ENCODE data around the gene FIZ1.
A peak's percentile ranks its signal among the peaks of the same experiment; 100 is the strongest.
"Not testable (repeated sequence)": the region's sequence is repeated elsewhere in the genome, so short reads cannot be mapped to it uniquely, and the experiment has no call there.

FIZ1 gene

DNA sequence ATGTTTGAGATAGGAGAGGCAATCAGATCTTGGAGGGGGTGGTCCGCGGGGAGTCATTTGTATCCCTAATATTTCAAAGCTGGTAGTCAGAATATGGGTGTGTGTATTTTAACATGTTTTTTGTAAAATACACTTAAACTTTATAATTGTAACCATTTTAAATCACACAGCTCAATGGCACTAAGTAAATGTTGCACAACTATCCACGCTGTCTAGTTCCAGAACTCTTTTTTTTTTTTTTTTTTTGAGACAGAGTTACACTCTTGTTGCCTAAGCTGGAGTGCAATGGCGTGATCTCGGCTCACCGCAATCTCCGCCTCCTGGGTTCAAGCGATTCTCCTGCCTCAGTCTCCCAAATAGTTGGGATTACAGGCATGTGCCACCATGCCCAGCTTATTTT is 15.4 kb downstream of the FIZ1 start:
- H3K4me3 ChIP-seq (ENCODE audit: insufficient read depth in 1 of 2, low read depth in 1 of 2, low read length in 2 of 2); H4K8ac ChIP-seq (ENCODE audit: low read length); DNase-seq; H2AK5ac ChIP-seq (ENCODE audit: low read length, severe bottlenecking); H2BK15ac ChIP-seq (ENCODE audit: low read depth, poor library complexity, severe bottlenecking); H3K14ac ChIP-seq (ENCODE audit: low read length in 2 of 2); H3K4ac ChIP-seq (ENCODE audit: low read depth in 1 of 2, low read length in 2 of 2); H3K79me1 ChIP-seq (replicated peaks; ENCODE audit: low read length, poor library complexity, severe bottlenecking); H3K27ac ChIP-seq (ENCODE audit: low read length, poor library complexity, severe bottlenecking); H4K91ac ChIP-seq (ENCODE audit: low read length); H3K27me3 ChIP-seq (ENCODE audit: control insufficient read depth in 1 of 2, insufficient read depth in 1 of 2, low read length in 2 of 2); H3K36me3 ChIP-seq (ENCODE audit: control insufficient read depth in 1 of 2, insufficient read depth in 2 of 2, low read depth in 1 of 2, low read length in 2 of 2); H3K18ac ChIP-seq (ENCODE audit: low read depth in 1 of 2, low read length in 2 of 2); H2BK120ac ChIP-seq (ENCODE audit: low read depth, low read length); H3K23ac ChIP-seq (ENCODE audit: low read length in 2 of 2); H3K4me2 ChIP-seq (ENCODE audit: low read length, poor library complexity, severe bottlenecking); H2AFZ ChIP-seq (ENCODE audit: low read depth, low read length); H2BK12ac ChIP-seq (ENCODE audit: low read length in 2 of 2); H3K9me3 ChIP-seq (ENCODE audit: control insufficient read depth, low read length); H2BK5ac ChIP-seq (ENCODE audit: low read depth, low read length, poor library complexity, severe bottlenecking); H3K9ac ChIP-seq (ENCODE audit: low read length): not testable (repeated sequence)
- WGBS, result 96% methylated on average over 1 of the region's 8 CpGs
- H3K4me1 ChIP-seq (ENCODE audit: control insufficient read depth, insufficient read depth, low read depth, low read length), result peaks cover 41% of the 10 kb centered on the region

DNA sequence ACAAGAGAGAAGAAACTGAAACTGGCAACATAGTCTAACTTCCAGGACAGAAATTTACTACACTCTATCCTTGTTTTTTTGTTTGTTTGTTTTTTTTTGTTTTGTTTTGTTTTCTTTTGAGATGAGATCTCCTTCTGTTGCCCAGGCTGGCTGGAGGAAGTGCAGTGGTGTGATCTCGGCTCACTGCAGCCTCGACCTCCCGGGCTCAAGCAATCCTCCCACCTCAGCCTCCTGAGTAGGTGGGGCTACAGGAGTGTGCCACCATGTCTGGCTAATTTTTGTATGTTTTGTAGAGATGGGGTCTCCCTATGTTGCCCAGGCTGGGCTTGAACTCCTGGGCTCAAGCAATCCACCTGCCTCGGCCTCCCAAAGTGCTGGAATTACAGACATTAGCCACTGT is 17.0 kb downstream of the FIZ1 start:
- not testable (repeated sequence) for H4K8ac ChIP-seq (ENCODE audit: low read length); H3K9me3 ChIP-seq (ENCODE audit: control insufficient read depth, low read length); H3K4me3 ChIP-seq (ENCODE audit: insufficient read depth in 1 of 2, low read depth in 1 of 2, low read length in 2 of 2); H3K14ac ChIP-seq (ENCODE audit: low read length in 2 of 2); H2BK12ac ChIP-seq (ENCODE audit: low read length in 2 of 2); H4K91ac ChIP-seq (ENCODE audit: low read length); DNase-seq; H3K79me1 ChIP-seq (replicated peaks; ENCODE audit: low read length, poor library complexity, severe bottlenecking); H2BK120ac ChIP-seq (ENCODE audit: low read depth, low read length); H3K4ac ChIP-seq (ENCODE audit: low read depth in 1 of 2, low read length in 2 of 2); H3K23ac ChIP-seq (ENCODE audit: low read length in 2 of 2); H3K9ac ChIP-seq (ENCODE audit: low read length); H3K18ac ChIP-seq (ENCODE audit: low read depth in 1 of 2, low read length in 2 of 2); H2AFZ ChIP-seq (ENCODE audit: low read depth, low read length); H3K27me3 ChIP-seq (ENCODE audit: control insufficient read depth in 1 of 2, insufficient read depth in 1 of 2, low read length in 2 of 2); H3K4me2 ChIP-seq (ENCODE audit: low read length, poor library complexity, severe bottlenecking)
- Histone ChIP-seq H3K36me3 (ENCODE audit: control insufficient read depth in 1 of 2, insufficient read depth in 2 of 2, low read depth in 1 of 2, low read length in 2 of 2) (peaks cover 5 to 23% of the 10 kb centered on the region in 2 experiments), H2BK15ac (ENCODE audit: low read depth, poor library complexity, severe bottlenecking) (peak overlapping the region; percentile 32), H3K27ac (ENCODE audit: low read length, poor library complexity, severe bottlenecking) (peak overlapping the region; percentile 99), H2AK5ac (ENCODE audit: low read length, severe bottlenecking) (peak overlapping the region; percentile 83), H2BK5ac (ENCODE audit: low read depth, low read length, poor library complexity, severe bottlenecking) (peak overlapping the region; percentile 90), H3K4me1 (ENCODE audit: control insufficient read depth, insufficient read depth, low read depth, low read length) (peaks cover 51% of the 10 kb centered on the region)
- WGBS, result 78% methylated on average over 4 of the region's 4 CpGs

GRCh38 chr19:55581823-55582223 is 17.5 kb downstream of the FIZ1 start:
- no peaks in the 10 kb centered on the region for H3K27me3 ChIP-seq (ENCODE audit: control insufficient read depth in 1 of 2, insufficient read depth in 1 of 2, low read length in 2 of 2)
- DNase-seq, result no peak
- H3K4me3 ChIP-seq (ENCODE audit: insufficient read depth in 1 of 2, low read depth in 1 of 2, low read length in 2 of 2), result peak overlapping the region in 1 of 2 experiments; percentile 90
- WGBS, result 47% methylated on average over 6 of the region's 6 CpGs
- no peak overlapping the region for H2BK15ac ChIP-seq (ENCODE audit: low read depth, poor library complexity, severe bottlenecking)
- H4K8ac ChIP-seq (ENCODE audit: low read length), result peak overlapping the region; percentile 21
- no peak overlapping the region for H3K18ac ChIP-seq (ENCODE audit: low read depth in 1 of 2, low read length in 2 of 2)
- H2BK5ac ChIP-seq (ENCODE audit: low read depth, low read length, poor library complexity, severe bottlenecking), result peak overlapping the region; percentile 90
- H3K4ac ChIP-seq (ENCODE audit: low read depth in 1 of 2, low read length in 2 of 2), result no peak overlapping the region
- H3K4me1 ChIP-seq (ENCODE audit: control insufficient read depth, insufficient read depth, low read depth, low read length), result peaks cover 47% of the 10 kb centered on the region
- H2BK120ac ChIP-seq (ENCODE audit: low read depth, low read length), result no peak overlapping the region
- no peak overlapping the region for H2BK12ac ChIP-seq (ENCODE audit: low read length in 2 of 2)
- H3K9me3 ChIP-seq (ENCODE audit: control insufficient read depth, low read length), result no peaks in the 10 kb centered on the region
- H3K79me1 ChIP-seq (replicated peaks; ENCODE audit: low read length, poor library complexity, severe bottlenecking), result peaks cover 2% of the 10 kb centered on the region
- no peak overlapping the region for H2AFZ ChIP-seq (ENCODE audit: low read depth, low read length)
- H3K9ac ChIP-seq (ENCODE audit: low read length), result no peak overlapping the region
- peaks cover 10 to 27% of the 10 kb centered on the region in 2 experiments for H3K36me3 ChIP-seq (ENCODE audit: control insufficient read depth in 1 of 2, insufficient read depth in 2 of 2, low read depth in 1 of 2, low read length in 2 of 2)
- H3K4me2 ChIP-seq (ENCODE audit: low read length, poor library complexity, severe bottlenecking), result peak overlapping the region; percentile 73
- peak overlapping the region; percentile 66 for H2AK5ac ChIP-seq (ENCODE audit: low read length, severe bottlenecking)
- H3K27ac ChIP-seq (ENCODE audit: low read length, poor library complexity, severe bottlenecking), result peak overlapping the region; percentile 99
- H3K23ac ChIP-seq (ENCODE audit: low read length in 2 of 2), result no peak overlapping the region
- no peak overlapping the region for H3K14ac ChIP-seq (ENCODE audit: low read length in 2 of 2)
- no peak overlapping the region for H4K91ac ChIP-seq (ENCODE audit: low read length)

- Histone ChIP-seq H2AFZ (ENCODE audit: low read depth, low read length) (no peak overlapping the region), H3K4me3 (ENCODE audit: insufficient read depth in 1 of 2, low read depth in 1 of 2, low read length in 2 of 2) (peak overlapping the region; percentile 27 to 90), H2BK5ac (ENCODE audit: low read depth, low read length, poor library complexity, severe bottlenecking) (peak overlapping the region; percentile 69), H3K4me1 (ENCODE audit: control insufficient read depth, insufficient read depth, low read depth, low read length) (peaks cover 42% of the 10 kb centered on the region), H2BK15ac (ENCODE audit: low read depth, poor library complexity, severe bottlenecking) (peak overlapping the region; percentile 53), H4K8ac (ENCODE audit: low read length) (peak overlapping the region; percentile 97), H3K4ac (ENCODE audit: low read depth in 1 of 2, low read length in 2 of 2) (peak overlapping the region in 1 of 2 experiments; percentile 61), H3K23ac (ENCODE audit: low read length in 2 of 2) (no peak overlapping the region), H2AK5ac (ENCODE audit: low read length, severe bottlenecking) (peak overlapping the region; percentile 66), H2BK120ac (ENCODE audit: low read depth, low read length) (no peak overlapping the region), H3K27me3 (ENCODE audit: control insufficient read depth in 1 of 2, insufficient read depth in 1 of 2, low read length in 2 of 2) (no peaks in the 10 kb centered on the region), H3K79me1 (replicated peaks; ENCODE audit: low read length, poor library complexity, severe bottlenecking) (peaks cover 2% of the 10 kb centered on the region), H3K9me3 (ENCODE audit: control insufficient read depth, low read length) (no peaks in the 10 kb centered on the region), H3K9ac (ENCODE audit: low read length) (peak overlapping the region; percentile 86), H3K36me3 (ENCODE audit: control insufficient read depth in 1 of 2, insufficient read depth in 2 of 2, low read depth in 1 of 2, low read length in 2 of 2) (peaks cover 13 to 29% of the 10 kb centered on the region in 2 experiments), H2BK12ac (ENCODE audit: low read length in 2 of 2) (no peak overlapping the region), H3K18ac (ENCODE audit: low read depth in 1 of 2, low read length in 2 of 2) (peak overlapping the region; percentile 52 to 85), H3K27ac (ENCODE audit: low read length, poor library complexity, severe bottlenecking) (peak overlapping the region; percentile 99), H3K4me2 (ENCODE audit: low read length, poor library complexity, severe bottlenecking) (peak overlapping the region; percentile 73), H4K91ac (ENCODE audit: low read length) (peak overlapping the region; percentile 84), H3K14ac (ENCODE audit: low read length in 2 of 2) (peak overlapping the region in 1 of 2 experiments; percentile 62)
- 49% methylated on average over 12 of the region's 12 CpGs for WGBS
- peak; percentile 12 for DNase-seq
Measured at GRCh38 chr19:55581145-55581822, 18.0 kb downstream of the FIZ1 start.
